Retinal pigment epithelial cell (primary cell): ENCODE results near the gene MDC1.

Experiments used
- DNase-seq: peaks from one replicate; pipeline ENCODE4 v3.0.0-alpha.2; 2010; ENCODE audit warnings: low read depth
- H3K4me3 ChIP-seq: 2 replicates; pipeline ENCODE4 v1.5.1; 2011; ENCODE audit warnings: mild to moderate bottlenecking, low read length, control low read depth, moderate library complexity
- CTCF ChIP-seq: conservative IDR thresholded peaks from 2 replicates; pipeline ENCODE4 v1.5.1; 2011; ENCODE audit warnings: low read depth, low read length, control low read depth, inconsistent platforms

MDC1 gene

GRCh38 chr6:30735668-30736314 is 18.7 kb upstream of the MDC1 start:
- no peak for DNase-seq
- TF ChIP-seq CTCF = no peak
- H3K4me3 ChIP-seq = no peak overlapping the region

DNA sequence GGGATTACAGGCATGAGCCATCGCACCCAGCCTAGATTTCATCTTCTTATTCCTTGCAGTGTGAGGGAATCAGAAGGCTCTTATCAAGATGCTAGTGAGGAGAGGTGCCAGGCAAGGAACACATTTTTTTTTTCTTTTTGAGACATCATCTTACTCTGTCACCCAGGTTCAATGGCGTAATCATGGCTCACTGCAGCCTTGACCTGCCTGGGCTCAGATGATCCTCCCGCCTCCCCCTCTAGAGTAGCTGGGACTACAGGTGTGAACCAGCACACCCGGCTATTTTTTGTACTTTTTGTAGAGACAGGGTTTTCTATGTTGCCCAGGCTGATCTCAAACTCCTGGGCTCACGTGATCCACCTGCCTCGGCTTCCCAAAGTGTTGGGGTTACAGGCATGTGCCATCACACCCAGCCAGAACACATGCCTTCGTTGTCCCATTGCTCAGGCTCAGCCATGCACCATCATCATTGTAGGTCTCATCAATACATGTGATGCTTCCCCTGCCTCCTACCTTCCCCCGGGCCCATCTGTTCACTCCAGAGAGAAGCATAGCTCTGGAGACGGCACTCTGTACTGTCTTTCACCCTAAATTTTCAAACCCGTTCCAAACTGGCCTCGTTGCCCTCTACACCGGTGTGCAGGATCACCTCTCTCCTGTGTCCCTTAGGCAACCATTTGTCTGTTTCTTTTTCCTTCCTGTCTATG is 15.3 kb upstream of the MDC1 start:
- H3K4me3 ChIP-seq = no peak overlapping the region
- no peak for DNase-seq
- no peak for TF ChIP-seq CTCF

DNA sequence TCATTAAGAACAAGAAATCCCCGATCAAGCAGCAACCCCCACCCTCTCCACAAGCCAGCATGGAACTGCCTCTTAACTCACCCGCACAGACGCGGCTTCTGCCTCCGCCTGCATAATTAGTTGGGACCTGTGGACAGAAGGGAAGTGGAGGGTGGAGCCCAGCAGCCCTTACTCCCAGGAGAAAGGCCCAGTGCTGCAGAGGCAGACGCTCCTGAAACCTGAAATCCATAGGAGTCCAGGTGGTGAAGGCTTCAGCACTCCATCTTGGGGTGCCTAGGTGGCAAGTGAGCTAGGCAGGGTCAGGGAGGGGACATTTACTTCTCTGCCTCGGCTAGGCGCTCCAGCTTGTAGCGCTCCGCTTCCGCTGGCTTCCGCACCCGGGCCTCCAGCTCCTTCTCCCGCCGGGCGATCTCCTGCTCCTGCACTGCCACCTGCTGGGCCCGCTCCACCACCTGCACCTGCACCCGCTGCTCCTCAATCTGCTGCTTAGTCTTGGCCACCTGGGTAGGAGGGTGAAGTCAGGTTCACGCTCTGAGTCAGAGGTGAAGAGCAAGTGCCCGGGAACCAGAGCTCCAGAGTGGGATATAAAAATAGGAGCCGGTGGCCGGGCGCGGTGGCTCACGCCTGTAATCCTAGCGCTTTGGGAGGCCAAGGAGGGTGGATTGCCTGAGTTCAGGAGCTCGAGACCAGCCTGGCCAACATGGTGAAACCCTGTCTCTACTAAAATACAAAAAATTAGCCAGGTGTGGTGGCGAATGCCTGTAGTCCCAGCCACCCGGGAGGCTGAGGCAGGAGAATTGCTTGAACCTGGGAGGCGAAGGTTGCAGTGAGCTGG is 13.7 kb upstream of the MDC1 start:
- peak; percentile 85 for TF ChIP-seq CTCF
- no peak overlapping the region for H3K4me3 ChIP-seq
- DNase-seq = no peak

- no peak overlapping the region for H3K4me3 ChIP-seq
- no peak for DNase-seq
- peak; percentile 20 for TF ChIP-seq CTCF
Measured at GRCh38 chr6:30727920-30728553, 11.0 kb upstream of the MDC1 start.

- H3K4me3 ChIP-seq = no peak overlapping the region
- TF ChIP-seq CTCF = no peak
- DNase-seq = no peak
Measured at GRCh38 chr6:30726506-30727413, 9.7 kb upstream of the MDC1 start.
